ENCODE measurements around the gene ADGRB3.

- TF ChIP-seq POLR2A (IDR thresholded peaks at IDR 0.05), result no peak
- TF ChIP-seq, protein P1, sequence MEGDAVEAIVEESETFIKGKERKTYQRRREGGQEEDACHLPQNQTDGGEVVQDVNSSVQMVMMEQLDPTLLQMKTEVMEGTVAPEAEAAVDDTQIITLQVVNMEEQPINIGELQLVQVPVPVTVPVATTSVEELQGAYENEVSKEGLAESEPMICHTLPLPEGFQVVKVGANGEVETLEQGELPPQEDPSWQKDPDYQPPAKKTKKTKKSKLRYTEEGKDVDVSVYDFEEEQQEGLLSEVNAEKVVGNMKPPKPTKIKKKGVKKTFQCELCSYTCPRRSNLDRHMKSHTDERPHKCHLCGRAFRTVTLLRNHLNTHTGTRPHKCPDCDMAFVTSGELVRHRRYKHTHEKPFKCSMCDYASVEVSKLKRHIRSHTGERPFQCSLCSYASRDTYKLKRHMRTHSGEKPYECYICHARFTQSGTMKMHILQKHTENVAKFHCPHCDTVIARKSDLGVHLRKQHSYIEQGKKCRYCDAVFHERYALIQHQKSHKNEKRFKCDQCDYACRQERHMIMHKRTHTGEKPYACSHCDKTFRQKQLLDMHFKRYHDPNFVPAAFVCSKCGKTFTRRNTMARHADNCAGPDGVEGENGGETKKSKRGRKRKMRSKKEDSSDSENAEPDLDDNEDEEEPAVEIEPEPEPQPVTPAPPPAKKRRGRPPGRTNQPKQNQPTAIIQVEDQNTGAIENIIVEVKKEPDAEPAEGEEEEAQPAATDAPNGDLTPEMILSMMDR (IDR thresholded peaks at IDR 0.05), result no peak
Measured at GRCh38 chr6:69146385-69146784, 511.3 kb downstream of the ADGRB3 start.

All from breast epithelium (tissue), 3 donors.